PC-9 (cell line): ENCODE results near the gene ACVR2B.

Source experiments
- CTCF ChIP-seq: fragments of 200-600 bp; sonication (generic); conservative IDR thresholded peaks from 2 replicates; pipeline ENCODE4 v1.6.1; 2017; ENCODE audit warnings: mixed run types, antibody characterized with exemption, mild to moderate bottlenecking, moderate library complexity
- EZH2 ChIP-seq: fragments of 200-600 bp; sonication (generic); IDR thresholded peaks from 2 replicates; pipeline ENCODE4 v1.8.0; 2017; ENCODE audit warnings: antibody characterized with exemption, low read depth

- no peak for TF ChIP-seq CTCF
- no peak for TF ChIP-seq EZH2
Measured at GRCh38 chr3:38493031-38493430, 39.3 kb downstream of the ACVR2B start.
